GM10248 (cell line): Measurements from ENCODE around the gene CHTF8.

Experiments
- CTCF ChIA-PET: fragments of 300-600 bp; sonication (Branson Sonifier 250); formaldehyde crosslinking; extraction: SDS; loops from one replicate; lab custom pipeline; 2021; ENCODE audit warnings: antibody characterized with exemption; lab: Yijun Ruan, JAX
- POLR2A ChIA-PET: fragments of 350-650 bp; sonication (Branson Sonifier 250); formaldehyde crosslinking; extraction: SDS; loops from one replicate; lab custom pipeline; 2020; ENCODE audit warnings: antibody characterized with exemption; lab: Yijun Ruan, JAX
- DNase-seq: peaks from one replicate; pipeline ENCODE4 v3.0.0; 2012; ENCODE audit errors: extremely low spot score
- TF ChIP-seq, protein P1 (sequence below): IDR thresholded peaks from 2 replicates; pipeline ENCODE4 v1.5.1; 2012; ENCODE audit warnings: mild to moderate bottlenecking, low read depth; ENCODE audit errors: extremely low read depth, missing control alignments, control extremely low read depth

Gene CHTF8

DNA sequence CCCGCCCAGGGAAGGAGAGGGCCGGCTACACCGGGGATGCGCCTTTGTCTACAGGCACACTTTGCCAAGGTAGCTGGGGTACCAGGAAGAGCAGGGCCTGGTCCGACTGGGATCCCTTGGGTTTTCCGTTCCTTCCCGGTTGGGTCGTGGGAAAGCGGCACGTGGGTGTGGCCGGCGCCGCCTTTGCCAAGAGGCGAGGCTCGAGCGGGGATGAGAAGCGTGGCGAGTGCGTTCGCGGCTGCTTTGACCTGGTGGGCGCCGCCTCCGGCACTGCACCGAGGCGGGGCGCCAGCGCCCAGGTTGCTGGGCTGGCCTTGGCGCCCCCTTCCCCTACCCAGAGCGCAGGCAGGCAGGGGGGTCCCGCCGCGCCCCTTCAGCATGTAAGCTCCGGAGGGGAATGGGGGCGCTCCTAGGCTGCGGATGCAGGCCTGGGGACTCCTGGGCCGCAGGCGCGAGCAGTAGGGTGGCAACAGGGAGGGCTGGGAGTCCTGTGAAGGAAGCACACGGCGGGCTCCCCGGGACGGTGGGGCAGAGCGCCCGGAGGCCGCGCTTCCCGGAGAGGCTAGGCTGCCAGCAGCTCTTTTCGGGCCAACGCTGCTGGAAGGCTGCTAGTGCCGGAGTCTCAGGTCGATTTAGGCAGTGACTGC is 24.9 kb downstream of the CHTF8 start:
- DNase-seq = no peak
- POLR2A ChIA-PET = interaction anchor here (0.5 kb wide), 1 partner anchor 738 kb away, joined by 4 read pairs; no protein-coding TSS in a partner anchor
- CTCF ChIA-PET = interaction anchor here (1.9 to 2.3 kb wide), 3 partner anchors 10 to 18 kb away, joined by 6 to 14 read pairs (median 8); no protein-coding TSS in a partner anchor
- TF ChIP-seq, protein P1, sequence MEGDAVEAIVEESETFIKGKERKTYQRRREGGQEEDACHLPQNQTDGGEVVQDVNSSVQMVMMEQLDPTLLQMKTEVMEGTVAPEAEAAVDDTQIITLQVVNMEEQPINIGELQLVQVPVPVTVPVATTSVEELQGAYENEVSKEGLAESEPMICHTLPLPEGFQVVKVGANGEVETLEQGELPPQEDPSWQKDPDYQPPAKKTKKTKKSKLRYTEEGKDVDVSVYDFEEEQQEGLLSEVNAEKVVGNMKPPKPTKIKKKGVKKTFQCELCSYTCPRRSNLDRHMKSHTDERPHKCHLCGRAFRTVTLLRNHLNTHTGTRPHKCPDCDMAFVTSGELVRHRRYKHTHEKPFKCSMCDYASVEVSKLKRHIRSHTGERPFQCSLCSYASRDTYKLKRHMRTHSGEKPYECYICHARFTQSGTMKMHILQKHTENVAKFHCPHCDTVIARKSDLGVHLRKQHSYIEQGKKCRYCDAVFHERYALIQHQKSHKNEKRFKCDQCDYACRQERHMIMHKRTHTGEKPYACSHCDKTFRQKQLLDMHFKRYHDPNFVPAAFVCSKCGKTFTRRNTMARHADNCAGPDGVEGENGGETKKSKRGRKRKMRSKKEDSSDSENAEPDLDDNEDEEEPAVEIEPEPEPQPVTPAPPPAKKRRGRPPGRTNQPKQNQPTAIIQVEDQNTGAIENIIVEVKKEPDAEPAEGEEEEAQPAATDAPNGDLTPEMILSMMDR = no peak

DNA sequence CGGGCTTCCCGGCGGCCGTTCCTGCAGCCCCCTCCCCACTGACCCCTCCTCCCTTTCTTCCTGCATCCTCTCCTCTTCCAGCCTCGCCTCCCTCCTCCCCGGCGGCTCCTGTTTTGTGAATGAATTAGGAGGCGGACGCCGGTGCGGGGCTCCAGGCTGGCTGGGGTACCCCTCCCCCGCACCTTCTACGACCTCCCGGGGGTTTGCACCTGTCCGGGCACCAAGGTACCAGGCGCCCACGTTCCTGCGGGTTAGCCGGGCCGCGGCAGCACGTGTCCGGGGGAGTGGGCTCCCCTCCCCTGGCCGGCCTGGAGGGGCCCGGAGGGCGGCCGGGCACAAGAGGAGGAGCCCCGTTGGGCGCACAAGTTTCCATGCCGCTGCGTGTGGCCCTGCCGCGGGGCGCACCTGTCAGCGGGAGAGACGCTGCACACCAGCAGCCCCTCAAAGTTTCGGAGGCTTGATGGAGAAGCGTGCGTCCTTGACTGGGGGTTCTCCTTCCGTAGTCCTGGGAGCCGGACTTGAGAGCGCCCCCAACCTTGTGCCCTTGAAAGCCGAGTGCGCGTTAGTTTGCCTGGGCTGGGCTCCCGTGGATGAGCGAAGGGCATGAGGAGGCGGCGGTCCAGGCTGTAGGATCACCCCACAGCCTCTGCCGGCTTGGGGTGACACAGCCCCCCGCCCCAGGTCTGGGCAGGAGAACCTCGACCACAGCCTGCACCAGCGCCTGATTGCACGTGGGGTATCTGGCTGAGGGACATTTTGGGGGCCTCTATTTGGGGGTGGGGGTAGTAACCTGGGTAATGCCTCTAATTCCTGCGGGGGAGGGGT is 25.7 kb downstream of the CHTF8 start:
- ChIA-PET CTCF (interaction anchor here (1.0 to 1.5 kb wide), 3 partner anchors 11 to 206 kb away, joined by 3 to 4 read pairs (median 3); no protein-coding TSS in a partner anchor), POLR2A (no interaction called here)
- TF ChIP-seq, protein P1 = no peak
- peak; percentile 50 for DNase-seq

DNA sequence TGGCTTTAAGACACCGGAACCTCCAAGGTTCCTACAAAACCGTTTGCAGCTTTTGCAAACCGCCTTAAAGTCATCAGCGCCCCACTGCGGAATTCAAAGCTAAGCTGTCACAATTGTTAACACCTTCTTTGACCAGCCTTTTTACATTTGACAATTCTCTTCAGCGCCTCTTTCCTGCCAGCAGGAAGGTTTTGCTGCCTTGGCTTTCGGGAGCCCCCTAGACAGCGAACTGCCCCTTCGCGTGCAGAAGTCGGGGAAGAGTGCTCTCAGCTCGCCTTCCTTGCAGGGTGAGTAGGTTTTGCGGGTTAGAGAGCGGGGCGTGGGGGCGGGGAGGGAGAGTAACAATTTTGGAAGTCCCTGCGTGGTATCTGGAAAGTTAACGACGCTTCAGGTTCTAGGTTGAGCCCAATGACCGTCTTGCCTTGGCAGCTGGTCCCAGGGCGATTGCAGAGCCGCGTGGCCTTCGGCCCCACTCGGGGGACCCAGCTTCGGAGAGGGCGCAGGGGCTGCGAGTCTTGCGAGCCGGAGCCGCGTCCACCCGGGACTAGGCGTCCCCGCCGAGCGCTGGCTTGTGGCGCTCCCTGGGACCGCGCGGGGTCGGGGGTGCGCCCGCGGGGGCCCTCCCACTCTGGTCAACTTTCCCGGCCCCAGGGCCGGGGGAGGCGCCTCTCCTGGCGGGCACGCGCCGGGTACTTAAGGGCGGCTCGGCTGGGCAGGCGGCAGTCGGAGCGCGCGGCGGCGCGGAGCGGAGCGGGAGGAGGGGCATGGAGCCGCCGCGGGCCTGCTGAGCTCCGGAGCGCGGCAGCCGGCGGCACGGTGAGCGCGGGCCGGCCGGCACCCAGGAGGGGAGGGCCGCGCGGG is 26.7 kb downstream of the CHTF8 start, which contains the start of gene HAS3:
Gene HAS3 (plus strand): TSS at position 153 of the 861 bp plus-strand sequence. CDS start 3,743 bp downstream, outside the sequence.
- peak; percentile 65 for DNase-seq
- POLR2A ChIA-PET = interaction anchor here (0.6 kb wide), 1 partner anchor 15 kb away, joined by 3 read pairs; no protein-coding TSS in a partner anchor
- TF ChIP-seq, protein P1 = peak; percentile 51
- CTCF ChIA-PET = interaction anchor here (1.0 to 1.8 kb wide), 5 partner anchors 11 to 578 kb away, joined by 3 to 4 read pairs (median 3); no protein-coding TSS in a partner anchor

DNA sequence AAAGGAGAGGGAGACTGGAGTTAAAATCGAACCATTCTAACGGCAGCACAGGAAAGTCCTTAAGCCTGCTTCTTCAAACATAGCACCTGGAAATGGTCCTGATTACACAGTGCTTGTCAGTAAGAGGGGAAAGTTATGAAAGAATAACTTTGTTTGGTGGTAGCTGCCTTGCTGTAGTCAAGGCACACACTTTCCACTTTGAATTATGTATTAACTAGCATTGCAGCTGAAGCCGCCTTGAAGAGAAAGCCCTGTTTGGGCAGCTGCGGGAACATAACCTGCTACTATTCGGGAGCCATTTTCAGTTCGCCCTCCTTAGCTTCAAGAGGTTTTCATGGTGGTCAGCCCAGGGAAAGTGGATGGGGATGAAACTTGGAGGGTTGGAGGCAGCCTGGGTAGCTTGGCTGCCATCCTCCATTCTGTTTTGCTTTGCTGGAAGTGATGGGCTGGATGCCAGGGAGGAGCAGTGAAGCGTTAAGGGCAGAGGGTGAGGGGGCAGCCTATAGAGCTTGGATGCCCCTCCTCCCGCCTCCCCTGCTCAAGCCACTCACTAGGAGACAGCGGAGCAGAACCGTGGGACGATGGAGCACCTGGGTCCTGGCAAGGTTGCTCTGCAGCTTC is 32.2 kb downstream of the CHTF8 start:
- TF ChIP-seq, protein P1 = no peak
- ChIA-PET CTCF (interaction anchor here (0.8 to 2.4 kb wide), 5 partner anchors 11 to 253 kb away, joined by 3 to 10 read pairs (median 4); no protein-coding TSS in a partner anchor), POLR2A (no interaction called here)
- no peak for DNase-seq

DNA sequence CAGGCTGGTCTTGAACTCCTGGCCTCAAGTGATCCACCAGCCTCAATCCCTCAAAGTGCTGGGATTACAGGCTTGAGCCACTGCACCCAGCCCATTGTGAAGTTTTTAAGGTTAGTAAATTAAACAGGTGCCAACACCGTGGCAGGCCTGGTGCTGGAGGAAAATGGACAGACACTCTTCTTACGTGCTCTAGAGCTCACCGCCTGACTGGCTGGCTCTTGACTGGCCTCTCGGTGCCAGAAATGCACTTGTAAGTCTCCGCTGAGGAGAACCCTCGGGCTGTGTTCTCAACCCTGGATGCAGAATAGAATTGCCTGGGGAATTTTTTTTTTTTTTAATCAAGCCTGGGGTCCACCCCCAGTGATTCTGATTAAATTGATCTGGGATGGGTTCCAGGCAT is 37.2 kb downstream of the CHTF8 start:
- no peak for DNase-seq
- ChIA-PET CTCF (interaction anchor here (1.4 to 2.0 kb wide), 3 partner anchors 11 to 566 kb away, joined by 3 to 6 read pairs (median 6); no protein-coding TSS in a partner anchor), POLR2A (no interaction called here)
- TF ChIP-seq, protein P1 = no peak
